ENCODE results near the gene MKNK2. TPM values are rescaled to one million over a fixed set of nuclear protein-coding genes. Genes with fewer than 3 reads are reported as not detected.
"Not testable (repeated sequence)": the region's sequence is repeated elsewhere in the genome, so short reads cannot be mapped to it uniquely, and the experiment has no call there.

MKNK2 gene
- total RNA-seq, result 100 to 1,000 TPM; 171 to 176 TPM
- 10 to 100 TPM; 26.1 to 47.1 (median 30.2) TPM for polyA plus RNA-seq
- 93.9 to 397 (median 129) reads per million in 6 experiments for total RNA-seq

DNA sequence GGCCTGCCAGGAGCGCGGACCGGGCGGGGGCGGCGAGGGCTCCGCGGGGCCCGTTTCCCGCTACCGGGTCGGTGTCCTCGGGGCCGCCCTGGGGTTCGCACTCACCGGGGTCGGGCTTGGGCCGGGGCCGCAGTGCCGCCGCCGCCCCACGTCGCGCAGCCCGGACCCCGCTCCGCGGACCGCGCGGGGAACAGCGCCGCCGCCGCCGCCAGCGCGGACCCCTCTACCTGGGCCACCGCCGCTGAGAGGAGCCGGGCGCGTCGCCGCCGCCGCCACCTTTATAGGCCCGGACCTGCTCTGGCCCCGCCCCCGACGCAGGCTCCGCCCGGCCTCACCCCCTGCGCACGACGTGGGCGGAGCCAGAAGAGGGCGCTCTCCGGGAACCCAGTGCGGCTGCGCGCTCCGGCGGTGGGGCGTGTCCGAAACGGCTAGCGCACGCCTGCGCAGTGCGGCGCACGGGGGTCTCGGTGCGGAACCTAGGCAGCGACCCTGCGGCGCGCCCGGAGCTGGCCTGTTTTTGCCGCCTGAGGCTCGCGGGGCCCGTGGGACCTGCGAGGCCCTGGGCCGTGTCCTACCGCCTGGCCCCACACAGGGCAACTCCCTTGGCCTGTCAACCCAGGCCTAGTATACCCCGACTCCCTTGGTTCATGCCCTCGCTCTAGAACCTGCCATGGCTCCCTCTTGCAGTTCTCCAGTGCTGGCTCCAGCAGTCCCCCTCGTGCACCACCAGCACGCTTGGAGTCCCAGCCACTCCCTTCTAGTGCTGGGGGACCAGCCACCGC, at the start of gene MKNK2:
TSS of gene MKNK2 (minus strand) at position 254 of the 782 bp plus-strand sequence. CDS start 393 bp downstream, outside the sequence.
- ATAC-seq (peak; percentile 76), DNase-seq (peak; percentile 85 to 99 (median 96))
- Mint-ChIP-seq H3K27ac (peak within 1 kb of the TSS; percentile 83 to 97 (median 96)), H3K4me1 (peaks cover 19 to 63% (median 56%) of the 10 kb centered on the region in 4 donors), H3K4me3 (peak within 1 kb of the TSS; percentile 80 to 92 (median 88)), H3K27me3 (no peaks in the 10 kb centered on the region), H3K36me3 (peaks cover 0 to 3% (median 0%) of the 10 kb centered on the region in 3 donors), H3K9me3 (no peaks in the 10 kb centered on the region)
- POLR2A ChIA-PET, result interaction anchor here (0.6 to 17.6 kb wide), 12 partner anchors 10 to 155 kb away, joined by 3 to 255 read pairs (median 8); partner anchors contain the start of genes BTBD2 and MOB3A

- Mint-ChIP-seq H3K4me1 (peaks cover 2 to 14% (median 10%) of the 10 kb centered on the region in 4 donors), H3K9me3 (peaks cover 0 to 18% (median 4%) of the 10 kb centered on the region in 9 donors), H3K27me3 (peaks cover 0 to 1% (median 0%) of the 10 kb centered on the region in 5 donors), H3K36me3 (peaks cover 10 to 36% (median 12%) of the 10 kb centered on the region in 3 donors), H3K27ac (no peak overlapping the region), H3K4me3 (no peak overlapping the region)
- ATAC-seq, result no peak
- no peak for DNase-seq
- POLR2A ChIA-PET, result no interaction called here
Observed at GRCh38 chr19:2100719-2101061, 49.6 kb upstream of the MKNK2 start.

DNA sequence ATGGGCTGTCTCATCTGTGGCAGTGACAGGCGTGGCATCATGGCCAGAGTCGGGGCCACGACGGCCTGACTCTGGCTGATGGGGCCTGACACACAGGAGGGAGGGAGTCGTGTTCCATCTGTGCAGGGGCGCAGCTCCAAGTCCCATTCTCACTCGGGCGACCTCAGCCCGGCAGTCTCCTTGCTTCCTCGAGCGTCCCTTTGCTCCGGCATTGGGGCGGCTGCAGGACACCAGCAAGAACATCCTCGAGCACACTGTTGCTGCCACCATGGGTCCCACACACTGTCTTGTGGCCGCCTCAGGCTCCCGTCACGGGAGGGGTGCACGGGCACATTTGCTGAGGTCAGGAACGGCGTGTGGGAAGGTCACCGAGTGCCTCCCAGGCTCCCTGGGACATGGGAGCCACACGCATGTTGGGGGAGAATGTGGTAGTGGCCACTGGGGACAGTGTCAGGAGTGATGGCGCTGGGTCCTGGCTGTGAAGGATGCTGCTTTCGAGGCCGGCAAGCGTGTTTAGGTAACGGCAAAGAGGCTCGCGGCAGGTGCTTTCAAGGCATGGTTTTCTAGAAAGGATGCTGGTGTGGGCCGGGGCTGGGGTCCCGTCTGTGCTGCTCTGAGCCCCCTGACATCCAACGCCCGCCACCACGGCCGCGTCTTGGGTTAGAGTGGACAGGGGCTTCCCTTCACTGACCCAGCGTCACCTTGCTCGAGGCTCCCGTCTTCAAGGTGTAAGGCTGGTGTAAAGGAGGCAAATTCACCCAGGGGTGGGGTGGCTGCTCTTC, 49.1 kb upstream of the MKNK2 start:
- no peak for ATAC-seq
- Mint-ChIP-seq H3K27me3 (peaks cover 0 to 1% (median 0%) of the 10 kb centered on the region in 5 donors), H3K9me3 (peaks cover 0 to 14% (median 1%) of the 10 kb centered on the region in 9 donors), H3K36me3 (peaks cover 4 to 30% (median 7%) of the 10 kb centered on the region in 3 donors), H3K4me3 (no peak overlapping the region), H3K4me1 (peaks cover 3 to 16% (median 11%) of the 10 kb centered on the region in 4 donors), H3K27ac (peak overlapping the region in 1 of 10 donors; percentile 46)
- POLR2A ChIA-PET, result no interaction called here
- DNase-seq, result no peak

DNA sequence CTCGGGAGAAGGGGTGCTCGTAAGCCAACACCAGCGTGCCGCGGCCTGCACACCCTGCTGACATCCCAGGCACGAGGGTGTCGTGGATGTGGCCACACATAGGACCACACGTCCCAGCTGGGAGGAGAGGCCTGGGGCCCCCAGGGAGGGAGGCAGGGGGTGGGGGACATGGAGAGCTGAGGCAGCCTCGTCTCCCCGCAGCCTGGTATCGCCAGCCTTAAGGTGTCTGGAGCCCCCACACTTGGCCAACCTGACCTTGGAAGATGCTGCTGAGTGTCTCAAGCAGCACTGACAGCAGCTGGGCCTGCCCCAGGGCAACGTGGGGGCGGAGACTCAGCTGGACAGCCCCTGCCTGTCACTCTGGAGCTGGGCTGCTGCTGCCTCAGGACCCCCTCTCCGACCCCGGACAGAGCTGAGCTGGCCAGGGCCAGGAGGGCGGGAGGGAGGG, 48.0 kb upstream of the MKNK2 start:
- DNase-seq, result peak in 1 of 10 donors; percentile 52
- ATAC-seq, result no peak
- H3K4me3 Mint-ChIP-seq, result no peak overlapping the region
- H3K9me3 Mint-ChIP-seq, result peaks cover 0 to 6% (median 1%) of the 10 kb centered on the region in 9 donors
- H3K27me3 Mint-ChIP-seq, result peaks cover 0 to 1% (median 0%) of the 10 kb centered on the region in 5 donors
- peaks cover 0 to 28% (median 5%) of the 10 kb centered on the region in 3 donors for H3K36me3 Mint-ChIP-seq
- no peak overlapping the region for H3K27ac Mint-ChIP-seq
- POLR2A ChIA-PET, result no interaction called here
- peaks cover 12 to 24% (median 15%) of the 10 kb centered on the region in 4 donors for H3K4me1 Mint-ChIP-seq

- H3K4me1 Mint-ChIP-seq, result peaks cover 13 to 28% (median 24%) of the 10 kb centered on the region in 4 donors
- peaks cover 0 to 1% (median 0%) of the 10 kb centered on the region in 5 donors for H3K27me3 Mint-ChIP-seq
- peak overlapping the region in 5 of 10 donors; percentile 11 to 97 (median 44) for H3K4me3 Mint-ChIP-seq
- H3K36me3 Mint-ChIP-seq, result peaks cover 0 to 31% (median 2%) of the 10 kb centered on the region in 3 donors
- ATAC-seq, result no peak
- H3K27ac Mint-ChIP-seq, result peak overlapping the region in 1 of 10 donors; percentile 79
- DNase-seq, result peak in 1 of 10 donors; percentile 63
- POLR2A ChIA-PET, result interaction anchor here (0.9 to 7.2 kb wide), 4 partner anchors 13 to 156 kb away, joined by 3 to 173 read pairs (median 4); no protein-coding TSS in a partner anchor
- H3K9me3 Mint-ChIP-seq, result peaks cover 0 to 2% (median 0%) of the 10 kb centered on the region in 9 donors
Observed at GRCh38 chr19:2097886-2098327, 46.9 kb upstream of the MKNK2 start.

DNA sequence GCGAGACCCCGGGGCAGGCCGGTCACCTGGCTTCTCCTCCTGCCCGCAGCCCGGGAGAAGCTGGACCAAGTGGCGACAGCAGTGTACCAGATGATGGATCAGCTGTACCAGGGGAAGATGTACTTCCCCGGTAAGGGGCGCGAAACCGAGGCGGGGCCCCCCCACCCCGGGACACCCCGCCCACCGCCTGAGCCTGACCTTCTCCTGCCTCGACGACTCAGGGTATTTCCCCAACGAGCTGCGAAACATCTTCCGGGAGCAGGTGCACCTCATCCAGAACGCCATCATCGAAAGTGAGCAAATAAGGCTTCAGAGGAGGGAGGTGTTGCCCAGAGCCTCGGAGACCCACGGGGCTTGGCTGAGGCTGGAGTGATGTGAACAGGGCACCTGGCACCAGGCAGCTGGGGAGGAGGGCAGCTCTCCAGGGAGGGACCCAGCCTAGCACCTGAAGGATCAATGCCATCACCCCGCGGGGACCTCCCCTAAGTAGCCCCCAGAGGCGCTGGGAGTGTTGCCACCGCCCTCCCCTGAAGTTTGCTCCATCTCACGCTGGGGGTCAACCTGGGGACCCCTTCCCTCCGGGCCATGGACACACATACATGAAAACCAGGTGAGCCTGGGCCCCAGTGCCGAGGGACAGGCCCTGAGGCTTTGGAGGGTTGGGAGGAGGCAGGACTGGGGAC, 46.3 kb upstream of the MKNK2 start:
- POLR2A ChIA-PET, result interaction anchor here (0.6 to 7.2 kb wide), 9 partner anchors 12 to 221 kb away, joined by 3 to 173 read pairs (median 3); partner anchors contain the start of gene MKNK2
- DNase-seq (peak in 6 of 10 donors; percentile 20 to 53 (median 35)), ATAC-seq (peak in 1 of 2 donors; percentile 2)
- Mint-ChIP-seq H3K27ac (peak overlapping the region in 9 of 10 donors; percentile 69 to 96 (median 87)), H3K4me1 (peaks cover 13 to 30% (median 28%) of the 10 kb centered on the region in 4 donors), H3K27me3 (peaks cover 0 to 1% (median 0%) of the 10 kb centered on the region in 5 donors), H3K36me3 (peaks cover 0 to 35% (median 2%) of the 10 kb centered on the region in 3 donors), H3K9me3 (peaks cover 0 to 2% (median 0%) of the 10 kb centered on the region in 9 donors), H3K4me3 (peak overlapping the region; percentile 81 to 99 (median 90))

- Mint-ChIP-seq H3K36me3 (peaks cover 0 to 29% (median 2%) of the 10 kb centered on the region in 3 donors), H3K4me3 (peak within 1 kb of the TSS; percentile 94 to 99 (median 96)), H3K27me3 (peaks cover 0 to 1% (median 0%) of the 10 kb centered on the region in 5 donors), H3K27ac (peak within 1 kb of the TSS; percentile 82 to 99 (median 96)), H3K9me3 (peaks cover 0 to 2% (median 0%) of the 10 kb centered on the region in 9 donors), H3K4me1 (peaks cover 13 to 36% (median 31%) of the 10 kb centered on the region in 4 donors)
- ATAC-seq, result peak; percentile 80 to 84
- POLR2A ChIA-PET, result interaction anchor here (0.6 to 7.5 kb wide), 14 partner anchors 12 to 220 kb away, joined by 3 to 173 read pairs (median 8); partner anchors contain the start of genes AP3D1 and MKNK2
- peak; percentile 99 to 100 (median 100) for DNase-seq
Observed at GRCh38 chr19:2096480-2097202, 45.6 kb upstream of the MKNK2 start, which contains the start of gene IZUMO4. IZUMO4 (plus strand) TSS chr19:2096915; CDS start chr19:2096946, 31 bp downstream.

- H3K36me3 Mint-ChIP-seq, result peaks cover 0 to 25% (median 2%) of the 10 kb centered on the region in 3 donors
- peaks cover 0 to 1% (median 0%) of the 10 kb centered on the region in 5 donors for H3K27me3 Mint-ChIP-seq
- DNase-seq (peak in 6 of 10 donors; percentile 78 to 97 (median 90)), ATAC-seq (peak; percentile 57 to 58)
- peak within 1 kb of the TSS; percentile 88 to 99 (median 96) for H3K27ac Mint-ChIP-seq
- peaks cover 13 to 39% (median 33%) of the 10 kb centered on the region in 4 donors for H3K4me1 Mint-ChIP-seq
- peak within 1 kb of the TSS; percentile 94 to 99 (median 96) for H3K4me3 Mint-ChIP-seq
- peaks cover 0 to 2% (median 0%) of the 10 kb centered on the region in 9 donors for H3K9me3 Mint-ChIP-seq
- POLR2A ChIA-PET, result interaction anchor here (0.6 to 7.5 kb wide), 13 partner anchors 11 to 214 kb away, joined by 3 to 173 read pairs (median 11); partner anchors contain the start of genes AP3D1 and MKNK2
Observed at GRCh38 chr19:2096034-2096479, 45.0 kb upstream of the MKNK2 start, which contains the start of gene MOB3A. MOB3A (minus strand) TSS chr19:2096326; CDS start chr19:2078560, 17,766 bp downstream.

- H3K9me3 Mint-ChIP-seq, H3K27me3 Mint-ChIP-seq, ATAC-seq, DNase-seq: not testable (repeated sequence)
- H3K36me3 Mint-ChIP-seq, result peaks cover 0 to 18% (median 2%) of the 10 kb centered on the region in 3 donors
- POLR2A ChIA-PET, result interaction anchor here (0.6 to 7.5 kb wide), 11 partner anchors 7 to 115 kb away, joined by 3 to 173 read pairs (median 6); partner anchors contain the start of gene MKNK2
- peaks cover 39 to 76% (median 68%) of the 10 kb centered on the region in 4 donors for H3K4me1 Mint-ChIP-seq
- H3K4me3 Mint-ChIP-seq, result peak overlapping the region in 4 of 10 donors; percentile 26 to 52 (median 36)
- peak overlapping the region in 4 of 10 donors; percentile 20 to 75 (median 24) for H3K27ac Mint-ChIP-seq
Observed at GRCh38 chr19:2091926-2092525, 41.0 kb upstream of the MKNK2 start.

DNA sequence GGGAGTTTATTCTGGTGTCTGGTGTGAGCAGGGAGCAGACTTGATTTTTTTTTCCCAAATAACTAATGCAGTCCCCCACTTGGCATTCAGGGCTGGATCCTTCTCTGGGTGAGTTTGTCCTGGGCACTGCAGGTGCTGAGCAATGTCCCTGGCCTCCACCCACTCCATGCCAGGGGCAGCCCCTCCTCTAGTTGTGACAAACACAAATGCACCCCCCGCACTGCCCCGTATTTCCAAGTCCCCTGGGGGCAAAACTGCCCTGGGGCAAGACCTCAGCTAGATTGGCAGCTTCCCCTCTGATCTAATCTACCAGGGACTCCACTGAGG, 38.6 kb upstream of the MKNK2 start:
- peaks cover 5 to 21% (median 6%) of the 10 kb centered on the region in 3 donors for H3K36me3 Mint-ChIP-seq
- POLR2A ChIA-PET, result interaction anchor here (0.6 to 7.5 kb wide), 6 partner anchors 9 to 387 kb away, joined by 3 to 72 read pairs (median 4); partner anchors contain the start of gene MKNK2

More for the DNA sequence above, 38.6 kb upstream of the MKNK2 start:
- Mint-ChIP-seq H3K9me3 (peaks cover 0 to 4% (median 0%) of the 10 kb centered on the region in 9 donors), H3K27me3 (peaks cover 0 to 2% (median 0%) of the 10 kb centered on the region in 5 donors), H3K27ac (peak overlapping the region; percentile 83 to 98 (median 92)), H3K4me1 (peaks cover 44 to 87% (median 78%) of the 10 kb centered on the region in 4 donors), H3K4me3 (peak overlapping the region; percentile 62 to 98 (median 74))
- no peak for DNase-seq
- ATAC-seq, result no peak

Measured in naive thymus-derived CD8-positive, alpha-beta T cell (primary cell).